GM12878 (cell line): ENCODE data around the gene KAZN. TPM values are rescaled to one million over a fixed set of nuclear protein-coding genes. Genes with fewer than 3 reads are reported as not detected.

Experiments
- ATAC-seq: fragments of 200-7000 bp; cut with Tn5 transposase; 3 replicates; pipeline ENCODE4 v1.9.1; 2020; ENCODE audit warnings: mild to moderate bottlenecking, moderate library complexity
- BruUV-seq: library from RNA; stranded (reverse); fragments of 400-500 nt; replicated peaks from 2 replicates; lab custom pipeline; 2021; lab: Mats Ljungman, UMichigan
- CTCF ChIA-PET: fragments of 300-600 bp; sonication (Branson Sonifier 250); formaldehyde crosslinking; extraction: SDS; loops from one replicate; lab custom pipeline; 2021; ENCODE audit warnings: inconsistent platforms; lab: Yijun Ruan, JAX
- POLR2A ChIA-PET: fragments of 350-600 bp; formaldehyde crosslinking; extraction: SDS; loops from one replicate; lab custom pipeline; 2021; ENCODE audit warnings: inconsistent platforms; lab: Charles Lee
- RAD21 ChIA-PET: fragments of 300-600 bp; sonication (Branson Sonifier 250); formaldehyde crosslinking; loops from one replicate; lab custom pipeline; 2023; ENCODE audit warnings: antibody characterized with exemption; ENCODE audit not compliant: unreplicated experiment; lab: Charles Lee
- SMC1A ChIA-PET: fragments of 300-600 bp; sonication (Branson Sonifier 250); formaldehyde crosslinking; loops from one replicate; lab custom pipeline; 2023; ENCODE audit not compliant: unreplicated experiment, uncharacterized antibody; lab: Charles Lee
- DNase-seq: peaks from one replicate; pipeline ENCODE4 v3.0.0-alpha.2; 2011; ENCODE audit warnings: low read depth, low spot score
- FAIRE-seq: peaks from 3 replicates; lab custom pipeline; 2011; peaks lifted over from hg19 to GRCh38; lab: Jason Lieb, UNC
- H2AFZ ChIP-seq: 2 replicates; pipeline ENCODE4 v1.6.0; 2011; ENCODE audit warnings: low read depth, low read length, control low read depth; ENCODE audit not compliant: control insufficient read depth
- H3K27ac ChIP-seq: 2 replicates; pipeline ENCODE4 v1.5.1; 2011; ENCODE audit warnings: control low read depth; ENCODE audit not compliant: control insufficient read depth, insufficient read depth
- H3K27me3 ChIP-seq, 2 experiments: replicated peaks in 1 of 2; 2 replicates each; pipeline versions ENCODE4 v1.6.0 to v1.6.1; 2011; ENCODE audit warnings: low read length in 1 of 2; ENCODE audit not compliant: control insufficient read depth in 2 of 2, insufficient read depth in 2 of 2
- H3K36me3 ChIP-seq, 2 experiments: 2 replicates each; pipeline ENCODE4 v1.5.1; 2011; ENCODE audit warnings: low read length in 1 of 2; ENCODE audit not compliant: control insufficient read depth in 2 of 2, insufficient read depth in 2 of 2
- H3K4me1 ChIP-seq: 2 replicates; pipeline ENCODE4 v1.6.1; 2011; ENCODE audit warnings: mild to moderate bottlenecking, low read length, moderate library complexity, mixed read lengths; ENCODE audit not compliant: control insufficient read depth, insufficient read depth
- H3K4me2 ChIP-seq: 2 replicates; pipeline ENCODE4 v1.6.0; 2011; ENCODE audit warnings: control low read depth; ENCODE audit not compliant: control insufficient read depth, insufficient read depth
- H3K4me3 ChIP-seq: fragments of 200-600 bp; sonication (generic); 2 replicates; pipeline ENCODE4 v1.5.1; 2016
- H3K79me2 ChIP-seq: 2 replicates; pipeline ENCODE4 v1.6.0; 2011; ENCODE audit warnings: low read length; ENCODE audit not compliant: control insufficient read depth, insufficient read depth
- H3K9ac ChIP-seq: 2 replicates; pipeline ENCODE4 v1.8.0; 2011; ENCODE audit warnings: low read length, control low read depth, mixed read lengths; ENCODE audit not compliant: control insufficient read depth, insufficient read depth
- H3K9me3 ChIP-seq: replicated peaks from 3 replicates; pipeline ENCODE4 v1.5.1; 2011; ENCODE audit warnings: mild to moderate bottlenecking, low read length; ENCODE audit not compliant: control insufficient read depth, insufficient read depth
- H4K20me1 ChIP-seq: 2 replicates; pipeline ENCODE4 v1.6.0; 2011; ENCODE audit not compliant: control insufficient read depth, insufficient read depth
- BACH1 ChIP-seq: fragments of 450-650 bp; IDR thresholded peaks from 2 replicates; pipeline ENCODE4 v1.6.1; 2017; ENCODE audit warnings: mild to moderate bottlenecking, borderline replicate concordance
- CUX1 ChIP-seq: IDR thresholded peaks from 2 replicates; pipeline ENCODE4 v1.6.1; 2012; ENCODE audit warnings: improper control_type of control experiment, low read depth, low read length; ENCODE audit not compliant: insufficient replicate concordance
- E2F8 ChIP-seq: fragments of 450-650 bp; IDR thresholded peaks from 2 replicates; pipeline ENCODE4 v1.6.1; 2018; ENCODE audit warnings: mild to moderate bottlenecking, low read depth, moderate library complexity; ENCODE audit not compliant: partially characterized antibody
- FOXK2 ChIP-seq: fragments of 450-650 bp; IDR thresholded peaks from 2 replicates; pipeline ENCODE4 v1.6.1; 2017; ENCODE audit warnings: mild to moderate bottlenecking, moderate library complexity
- GATAD2B ChIP-seq: fragments of 450-650 bp; conservative IDR thresholded peaks from 2 replicates; pipeline ENCODE4 v1.6.1; 2017; ENCODE audit warnings: low read depth, mild to moderate bottlenecking, moderate library complexity
- HDAC6 ChIP-seq: fragments of 200-600 bp; sonication (generic); IDR thresholded peaks from one replicate; pipeline ENCODE4 v1.8.0; 2017; ENCODE audit warnings: antibody characterized with exemption; ENCODE audit not compliant: unreplicated experiment
- HDGF ChIP-seq: fragments of 450-650 bp; IDR thresholded peaks from 2 replicates; pipeline ENCODE4 v1.6.1; 2016; ENCODE audit warnings: antibody characterized with exemption
- MTA3 ChIP-seq: IDR thresholded peaks from 2 replicates; pipeline ENCODE4 v1.6.1; 2012; ENCODE audit warnings: low read length, inconsistent platforms, borderline replicate concordance
- MYB ChIP-seq: fragments of 150-350 bp; IDR thresholded peaks from 2 replicates; pipeline ENCODE4 v1.6.1; 2014; ENCODE audit warnings: mild to moderate bottlenecking, low read depth, low read length, borderline replicate concordance
- RUNX3 ChIP-seq: IDR thresholded peaks from 2 replicates; pipeline ENCODE4 v1.6.1; 2012; ENCODE audit warnings: low read length, inconsistent platforms
- SIX5 ChIP-seq: IDR thresholded peaks from 2 replicates; pipeline ENCODE4 v1.6.1; 2011; ENCODE audit warnings: mild to moderate bottlenecking, low read depth, low read length, moderate library complexity; ENCODE audit not compliant: severe bottlenecking
- SMAD1 ChIP-seq: fragments of 450-650 bp; IDR thresholded peaks from 2 replicates; pipeline ENCODE4 v1.6.1; 2018; ENCODE audit warnings: mild to moderate bottlenecking, low read depth; ENCODE audit not compliant: partially characterized antibody
- SMC3 ChIP-seq: IDR thresholded peaks from 2 replicates; pipeline ENCODE4 v1.6.1; 2011; ENCODE audit warnings: low read length, improper control_type of control experiment, borderline replicate concordance
- STAT3 ChIP-seq: IDR thresholded peaks from 2 replicates; pipeline ENCODE4 v1.6.1; 2011; ENCODE audit warnings: low read depth, low read length, improper control_type of control experiment
- WGBS: methylation state at CpG from one replicate; pipeline ENCODE4 v1.1.6; 2016; ENCODE audit warnings: low lambda C conversion rate; ENCODE audit not compliant: insufficient replicate concordance, insufficient coverage; ENCODE audit errors: missing lambda C conversion rate; 5-methylcytosine and 5-hydroxymethylcytosine counted together
- in situ Hi-C: fragments of 300-500 bp; cut with MboI; formaldehyde crosslinking; loops from 9 replicates; pipeline ENCODE4 v1.14.3; 2018; ENCODE audit warnings: mixed read lengths
- intact Hi-C: fragments of 100-400 bp; cut with micrococcal nuclease; formaldehyde crosslinking; loops from one replicate; pipeline ENCODE4 v1.14.2; 2022; ENCODE audit not compliant: unreplicated experiment
- polyA plus RNA-seq, 11 experiments: library from polyadenylated mRNA; depleted of rRNA in 4 of 11; unstranded in 6 of 11; stranded (reverse) in 5 of 11; fragments of >200 nt; fragmentation: Nextera tagmentation in 4 of 11; fragmentation: Illumina TruSeq in 1 of 11; extraction: Ambion mirVana in 4 of 11; extraction: Trizol in 1 of 11; gene quantifications; 1 replicate in 1 of 11; 2 replicates in 10 of 11; pipeline versions ENCODE4 v1.2.1 to v1.2.3, GENCODE V29; 2011 to 2016; ENCODE audit warnings: inconsistent platforms in 2 of 11, missing spikeins in 2 of 11, low read depth in 1 of 11
- total RNA-seq, 4 experiments: library from RNA; depleted of rRNA in 3 of 4; stranded (reverse); fragments of >200 nt in 3 of 4; fragmentation: Illumina TruSeq in 1 of 4; extraction: Trizol in 1 of 4; gene quantifications; 2 replicates each; pipeline versions ENCODE4 v1.2.1 to v1.2.3, GENCODE V29; 2013 to 2021

The KAZN gene
- total and polyA plus RNA-seq, 10 of the 15 experiments (the other 5 are each of a cell fraction or from before 2014, with no cell fraction given): 0.72 to 4.0 (median 1.2) TPM

- CTCF ChIA-PET: no interaction called here
- Histone ChIP-seq H3K4me2 (no peak overlapping the region), H3K4me3 (no peak overlapping the region), H3K9ac (no peak overlapping the region), H3K36me3 (no peaks in the 10 kb centered on the region; a peak in 1 of 4 replicates), H2AFZ (no peak overlapping the region), H3K9me3 (no peaks in the 10 kb centered on the region), H3K27me3 (0 out of 4 replicates have a peak, but pooled peaks cover 0 to 2% of the 10 kb centered on the region in 2 experiments), H4K20me1 (no peaks in the 10 kb centered on the region), H3K27ac (no peak overlapping the region), H3K4me1 (no peaks in the 10 kb centered on the region), H3K79me2 (no peaks in the 10 kb centered on the region)
- FAIRE-seq: no peak
- SMC1A ChIA-PET: no interaction called here
- no peak for DNase-seq
- in situ Hi-C loops (no loop called here), intact Hi-C loops (no loop called here)
- no peak for ATAC-seq
- 17% methylated on average over 9 of the region's 9 CpGs for WGBS
- BruUV-seq: no TSS peak
- RAD21 ChIA-PET: no interaction called here
- POLR2A ChIA-PET: no interaction called here
- TF ChIP-seq E2F8: no peak
- no peak for TF ChIP-seq HDGF
- TF ChIP-seq BACH1: no peak
- no peak for TF ChIP-seq FOXK2
- TF ChIP-seq STAT3: no peak
- no peak for TF ChIP-seq SIX5
- no peak for TF ChIP-seq SMC3
- TF ChIP-seq SMAD1: no peak
- no peak for TF ChIP-seq MYB
- TF ChIP-seq HDAC6: no peak
- no peak for TF ChIP-seq GATAD2B
- TF ChIP-seq CUX1: no peak
- no peak for TF ChIP-seq RUNX3
- no peak for TF ChIP-seq MTA3
Measured at GRCh38 chr1:14636897-14637632, 38.6 kb downstream of the KAZN start.
